Immature natural killer cell (primary cell): ENCODE measurements around the gene TNFAIP8. TPM values are rescaled to one million over a fixed set of nuclear protein-coding genes. Genes with fewer than 3 reads are reported as not detected.

Experiments used
- DNase-seq, 3 donors: peaks; one replicate each; pipeline ENCODE4 v3.0.0; 2022; ENCODE audit warnings: mixed read lengths in 1 of 3
- H3K27ac Mint-ChIP-seq, 6 donors: one replicate each; pipeline ENCODE4 v1.8.0; 2020; ENCODE audit warnings: mixed read lengths in 6 of 6, mild to moderate bottlenecking in 5 of 6, inconsistent platforms in 4 of 6, moderate library complexity in 3 of 6
- H3K27me3 Mint-ChIP-seq, 3 donors: one replicate each; pipeline ENCODE4 v1.8.0; 2020 to 2021; ENCODE audit warnings: low read depth in 3 of 3, mild to moderate bottlenecking in 3 of 3, mixed read lengths in 3 of 3, moderate library complexity in 3 of 3, inconsistent platforms in 1 of 3
- H3K36me3 Mint-ChIP-seq, 3 donors: one replicate each; pipeline ENCODE4 v1.8.0; 2020; ENCODE audit warnings: mixed read lengths in 3 of 3, inconsistent platforms in 2 of 3, mild to moderate bottlenecking in 2 of 3
- H3K4me1 Mint-ChIP-seq, 2 donors: one replicate each; pipeline ENCODE4 v1.8.0; 2020; ENCODE audit warnings: inconsistent platforms in 2 of 2, mild to moderate bottlenecking in 2 of 2, mixed read lengths in 2 of 2, moderate library complexity in 1 of 2
- H3K4me3 Mint-ChIP-seq, 5 donors: one replicate each; pipeline ENCODE4 v1.8.0; 2020; ENCODE audit warnings: mild to moderate bottlenecking in 5 of 5, mixed read lengths in 5 of 5, inconsistent platforms in 3 of 5, moderate library complexity in 3 of 5
- H3K9me3 Mint-ChIP-seq, 6 donors: one replicate each; pipeline ENCODE4 v1.8.0; 2020; ENCODE audit warnings: mild to moderate bottlenecking in 6 of 6, mixed read lengths in 6 of 6, inconsistent platforms in 4 of 6, moderate library complexity in 3 of 6
- polyA plus RNA-seq, 3 donors: library from polyadenylated mRNA; unstranded; fragments of 300-500 nt; fragmentation: Illumina TruSeq; gene quantifications; one replicate each; pipeline ENCODE4 v1.2.3, GENCODE V29; 2021

Gene TNFAIP8
- polyA plus RNA-seq, 3 donors from 2014 or later, result 99.7 to 162 (median 132) TPM

DNA sequence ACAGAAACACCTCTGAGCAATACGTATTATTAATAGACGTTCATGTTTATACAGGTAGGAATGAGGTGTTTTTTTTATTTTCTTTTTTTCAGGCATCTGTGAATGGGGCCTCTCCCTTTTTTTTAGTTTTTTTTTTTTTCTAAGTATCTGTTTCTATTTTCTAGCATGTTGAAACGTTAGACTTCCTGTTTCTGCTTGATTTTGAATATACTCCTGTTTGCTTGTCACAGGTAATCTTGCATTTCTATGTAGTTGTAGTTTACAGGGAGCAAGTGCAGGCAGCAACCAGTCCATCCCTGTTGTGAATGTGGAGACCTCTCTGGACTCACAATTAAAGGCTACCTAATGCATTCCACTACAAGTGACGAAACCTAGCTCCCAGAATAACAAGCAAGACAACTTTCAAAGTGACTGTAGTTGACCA is 22.8 kb upstream of the TNFAIP8 start:
- H3K27ac Mint-ChIP-seq, result peak overlapping the region; percentile 28 to 94 (median 89)
- H3K4me1 Mint-ChIP-seq, result peaks cover 95 to 100% of the 10 kb centered on the region in 2 donors
- no peaks in the 10 kb centered on the region for H3K9me3 Mint-ChIP-seq
- no peaks in the 10 kb centered on the region for H3K36me3 Mint-ChIP-seq
- DNase-seq, result no peak
- H3K27me3 Mint-ChIP-seq, result peaks cover 0 to 3% (median 0%) of the 10 kb centered on the region in 3 donors
- H3K4me3 Mint-ChIP-seq, result peak overlapping the region; percentile 38 to 67 (median 63)

DNA sequence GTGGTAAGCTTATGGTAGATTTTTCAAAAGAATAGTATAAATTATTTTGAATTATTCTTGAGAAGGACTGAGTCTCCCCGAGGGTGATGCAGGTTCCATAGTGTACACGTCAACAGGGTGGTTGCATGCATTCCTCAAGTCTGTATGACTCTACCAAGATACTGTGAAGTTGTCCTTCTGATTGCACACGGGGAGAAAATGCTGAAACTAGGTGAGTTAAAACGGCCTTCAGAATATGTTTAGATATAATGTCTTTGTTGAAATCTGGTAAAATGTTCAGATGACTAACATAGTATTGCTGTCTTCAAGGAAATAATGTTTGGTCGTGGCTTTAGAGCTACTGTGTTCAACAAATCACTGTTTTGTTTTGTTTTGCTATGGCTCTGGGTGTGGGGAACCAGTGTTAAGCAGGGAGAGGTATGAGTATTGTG is 22.4 kb upstream of the TNFAIP8 start:
- Mint-ChIP-seq H3K4me3 (peak overlapping the region; percentile 51 to 79 (median 67)), H3K27ac (peak overlapping the region; percentile 70 to 93 (median 85)), H3K4me1 (peaks cover 95 to 100% of the 10 kb centered on the region in 2 donors), H3K27me3 (peaks cover 0 to 3% (median 0%) of the 10 kb centered on the region in 3 donors), H3K9me3 (no peaks in the 10 kb centered on the region), H3K36me3 (no peaks in the 10 kb centered on the region)
- no peak for DNase-seq

DNA sequence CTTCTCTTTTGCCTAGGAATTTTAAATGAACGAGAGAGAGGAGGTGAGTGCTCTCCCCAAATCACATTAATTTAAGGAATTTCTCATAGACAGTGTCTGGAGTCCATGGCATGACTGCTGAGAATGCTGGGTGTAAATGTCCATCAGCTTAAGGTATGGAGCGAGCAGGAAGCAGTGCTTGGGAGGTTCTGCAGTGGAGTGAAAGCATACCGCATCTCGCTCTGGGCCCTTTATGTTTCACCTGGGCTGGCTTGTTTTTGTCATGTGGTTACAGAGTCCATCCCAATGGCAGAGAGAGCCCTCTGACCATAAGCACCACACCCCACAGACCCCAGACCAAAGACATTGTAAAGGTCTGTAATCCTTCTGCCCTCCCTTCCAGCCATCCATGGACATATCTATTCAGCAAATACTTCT is 20.6 kb upstream of the TNFAIP8 start:
- Mint-ChIP-seq H3K4me1 (peaks cover 95 to 100% of the 10 kb centered on the region in 2 donors), H3K27me3 (peaks cover 0 to 3% (median 0%) of the 10 kb centered on the region in 3 donors), H3K36me3 (no peaks in the 10 kb centered on the region), H3K27ac (peak overlapping the region in 3 of 6 donors; percentile 7 to 72 (median 70)), H3K4me3 (no peak overlapping the region), H3K9me3 (no peaks in the 10 kb centered on the region)
- no peak for DNase-seq

DNA sequence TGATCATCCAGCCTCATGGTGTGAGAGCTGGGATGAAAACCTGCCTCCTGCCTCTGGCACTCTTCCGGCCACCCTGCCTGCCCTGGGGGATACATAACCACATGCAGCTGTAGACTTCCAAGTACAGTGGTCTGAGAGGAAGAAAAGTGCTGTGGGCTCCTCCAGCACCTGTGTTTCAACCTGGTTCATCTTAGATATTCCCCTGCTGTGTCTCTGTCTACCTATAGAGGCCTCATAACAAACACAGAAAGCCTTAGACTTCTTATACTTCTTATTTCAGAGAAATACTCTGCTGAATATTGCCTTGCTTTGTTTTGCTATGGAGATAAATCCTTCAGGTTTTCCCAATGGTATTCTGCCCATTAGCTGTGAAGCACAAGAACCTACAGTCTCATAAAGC is 19.6 kb upstream of the TNFAIP8 start:
- H3K36me3 Mint-ChIP-seq, result no peaks in the 10 kb centered on the region
- no peak for DNase-seq
- H3K27me3 Mint-ChIP-seq, result peaks cover 0 to 6% (median 4%) of the 10 kb centered on the region in 3 donors
- no peaks in the 10 kb centered on the region for H3K9me3 Mint-ChIP-seq
- H3K27ac Mint-ChIP-seq, result peak overlapping the region; percentile 36 to 78 (median 62)
- peaks cover 95 to 100% of the 10 kb centered on the region in 2 donors for H3K4me1 Mint-ChIP-seq
- H3K4me3 Mint-ChIP-seq, result no peak overlapping the region

DNA sequence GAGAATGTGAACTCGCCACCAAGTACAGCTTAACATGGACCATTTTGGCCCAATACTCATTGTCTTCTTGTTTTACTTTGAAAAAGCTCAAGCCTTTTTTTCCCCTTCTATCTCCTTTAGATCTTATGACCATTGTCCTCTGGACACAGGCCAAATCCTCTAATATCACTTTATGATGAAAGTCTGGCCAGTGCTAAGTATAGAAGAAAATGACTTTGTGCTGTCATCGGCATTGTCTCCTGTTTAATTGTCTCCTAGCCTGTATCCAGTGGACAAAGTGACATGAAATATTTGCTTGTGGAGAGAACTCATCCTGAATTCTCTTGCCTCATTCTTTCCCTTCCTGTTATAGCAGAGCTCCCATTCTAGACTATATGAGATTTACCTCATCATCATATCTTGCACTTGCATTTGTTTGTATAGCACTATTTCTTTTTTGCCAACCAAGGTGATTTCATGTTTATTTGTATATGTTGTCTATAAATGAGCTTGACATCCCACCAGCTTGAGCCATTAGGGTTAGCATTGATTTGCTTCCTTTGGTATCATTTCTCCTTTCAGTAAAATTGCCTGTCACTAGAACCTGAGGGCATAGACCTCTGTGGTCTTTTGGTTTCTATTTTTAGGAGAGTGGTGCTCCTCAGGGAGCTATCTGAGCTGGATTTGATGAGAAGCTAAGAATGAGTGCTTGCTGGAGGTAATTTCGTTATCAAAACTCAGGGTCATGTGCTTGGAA is 18.8 kb upstream of the TNFAIP8 start:
- H3K9me3 Mint-ChIP-seq, result no peaks in the 10 kb centered on the region
- DNase-seq, result no peak
- H3K27me3 Mint-ChIP-seq, result peaks cover 0 to 6% (median 2%) of the 10 kb centered on the region in 3 donors
- peaks cover 95 to 100% of the 10 kb centered on the region in 2 donors for H3K4me1 Mint-ChIP-seq
- peak overlapping the region in 4 of 5 donors; percentile 8 to 36 (median 18) for H3K4me3 Mint-ChIP-seq
- peak overlapping the region; percentile 67 to 91 (median 78) for H3K27ac Mint-ChIP-seq
- no peaks in the 10 kb centered on the region for H3K36me3 Mint-ChIP-seq

DNA sequence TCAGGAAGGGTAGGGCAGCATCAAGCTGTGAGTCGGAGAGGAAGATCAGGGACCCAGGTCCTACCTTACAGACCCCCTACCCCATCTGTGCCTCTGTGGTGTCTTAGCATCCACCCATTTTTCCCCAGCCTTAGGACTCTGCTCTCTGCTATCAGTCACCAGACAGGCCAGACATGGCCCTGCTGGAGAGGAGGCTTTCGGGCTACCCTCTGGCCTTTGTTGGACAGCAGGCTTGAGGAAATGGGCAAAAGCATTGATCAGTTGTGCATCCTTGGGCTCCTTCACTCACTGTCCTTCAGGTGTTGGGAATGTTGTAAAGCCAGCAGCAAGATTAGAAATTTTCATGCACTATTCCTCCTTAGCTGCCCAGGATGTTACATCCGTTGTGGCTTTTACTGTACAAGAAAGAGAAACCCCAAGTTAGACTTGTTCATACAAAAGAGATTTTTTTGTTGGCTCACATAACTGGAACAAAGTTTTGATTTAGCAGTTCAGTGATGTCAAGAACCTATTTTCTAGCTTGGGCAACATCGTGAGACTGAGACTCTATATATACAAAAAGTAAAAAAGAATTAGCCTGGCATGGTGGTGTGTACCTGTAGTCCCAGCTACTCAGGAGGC is 17.4 kb upstream of the TNFAIP8 start:
- Mint-ChIP-seq H3K4me3 (peak overlapping the region; percentile 20 to 89 (median 56)), H3K4me1 (peaks cover 94 to 100% of the 10 kb centered on the region in 2 donors), H3K27me3 (peaks cover 0 to 6% (median 2%) of the 10 kb centered on the region in 3 donors), H3K27ac (peak overlapping the region; percentile 72 to 91 (median 84)), H3K36me3 (no peaks in the 10 kb centered on the region), H3K9me3 (no peaks in the 10 kb centered on the region)
- DNase-seq, result no peak

DNA sequence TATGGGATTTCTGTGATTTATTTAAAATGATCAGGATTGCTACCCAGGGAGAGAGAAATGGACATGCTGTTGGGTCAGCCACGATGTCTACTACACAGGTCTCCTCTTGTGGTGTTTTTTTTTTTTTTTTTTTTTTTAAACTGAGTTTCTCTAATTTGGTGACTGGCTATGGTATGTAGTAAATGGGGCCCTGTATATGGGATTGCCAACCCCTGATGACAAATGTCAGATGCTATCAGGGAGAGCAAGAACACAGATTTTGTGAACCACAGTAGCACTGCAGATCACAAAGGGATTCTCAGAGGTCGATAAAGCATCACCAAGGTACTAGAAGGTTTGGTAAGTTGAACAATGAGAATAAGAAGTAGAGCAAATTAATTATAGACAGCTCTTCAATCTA is 16.5 kb upstream of the TNFAIP8 start:
- H3K27me3 Mint-ChIP-seq, result peaks cover 0 to 6% (median 2%) of the 10 kb centered on the region in 3 donors
- H3K36me3 Mint-ChIP-seq, result no peaks in the 10 kb centered on the region
- peaks cover 96 to 100% of the 10 kb centered on the region in 2 donors for H3K4me1 Mint-ChIP-seq
- no peaks in the 10 kb centered on the region for H3K9me3 Mint-ChIP-seq
- no peak for DNase-seq
- peak overlapping the region; percentile 23 to 89 (median 75) for H3K4me3 Mint-ChIP-seq
- H3K27ac Mint-ChIP-seq, result peak overlapping the region in 5 of 6 donors; percentile 61 to 91 (median 78)

DNA sequence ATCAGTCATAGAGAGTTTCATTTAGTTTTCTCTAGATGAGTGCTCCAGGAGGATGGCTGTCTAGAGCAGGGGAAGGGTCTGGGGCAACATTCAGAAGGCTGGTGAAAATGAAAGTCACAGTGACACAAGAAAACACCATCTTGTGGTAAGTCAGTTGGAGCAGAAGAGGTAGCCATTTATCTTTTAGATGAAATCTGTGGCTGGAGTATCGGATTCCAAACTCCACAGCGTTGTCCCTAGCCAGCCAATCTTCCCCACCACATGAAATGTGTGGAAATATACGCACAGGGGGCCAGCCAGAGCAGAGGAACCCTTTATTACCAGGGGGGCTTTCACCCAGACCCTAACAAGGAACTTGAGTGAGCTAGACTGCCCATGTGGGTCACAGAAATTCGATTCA is 15.9 kb upstream of the TNFAIP8 start:
- DNase-seq, result no peak
- Mint-ChIP-seq H3K4me3 (peak overlapping the region; percentile 66 to 89 (median 80)), H3K27ac (peak overlapping the region; percentile 61 to 91 (median 81)), H3K4me1 (peaks cover 95 to 100% of the 10 kb centered on the region in 2 donors), H3K36me3 (no peaks in the 10 kb centered on the region), H3K27me3 (peaks cover 0 to 6% (median 2%) of the 10 kb centered on the region in 3 donors), H3K9me3 (no peaks in the 10 kb centered on the region)

DNA sequence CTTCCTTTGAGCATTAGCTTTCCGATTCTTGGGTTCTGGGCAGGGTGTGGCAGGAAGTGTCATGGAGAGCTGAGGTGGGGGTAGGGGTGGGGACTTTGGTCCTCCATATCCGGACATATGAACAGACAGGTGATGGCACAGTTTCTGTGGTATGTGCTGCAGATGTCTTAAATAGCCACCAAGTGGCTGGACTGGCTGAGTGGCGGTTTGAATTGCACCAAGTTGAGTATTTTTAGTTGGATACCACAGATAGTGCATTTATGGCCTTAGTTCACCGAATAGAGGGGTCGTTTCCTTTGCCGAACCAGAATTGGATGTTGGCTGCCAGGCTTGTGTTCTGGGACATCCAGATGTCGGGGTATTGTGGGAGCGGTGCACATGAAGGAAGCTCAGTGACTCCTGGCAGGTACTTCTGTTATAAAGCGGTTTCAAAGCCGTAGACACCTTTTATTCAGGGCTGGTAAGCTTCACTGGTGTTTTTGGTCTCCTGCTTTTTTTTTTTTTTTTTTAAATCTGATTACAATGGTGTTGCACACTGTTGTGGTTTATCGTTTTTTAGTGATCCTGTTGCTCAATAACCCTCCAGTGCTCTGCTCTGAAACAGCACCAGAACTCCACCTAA is 15.1 kb upstream of the TNFAIP8 start:
- peak; percentile 37 to 54 (median 52) for DNase-seq
- Mint-ChIP-seq H3K27ac (peak overlapping the region; percentile 41 to 91 (median 84)), H3K4me1 (peaks cover 95 to 100% of the 10 kb centered on the region in 2 donors), H3K36me3 (no peaks in the 10 kb centered on the region), H3K27me3 (peaks cover 0 to 6% (median 2%) of the 10 kb centered on the region in 3 donors), H3K4me3 (peak overlapping the region; percentile 66 to 89 (median 80)), H3K9me3 (no peaks in the 10 kb centered on the region)

DNA sequence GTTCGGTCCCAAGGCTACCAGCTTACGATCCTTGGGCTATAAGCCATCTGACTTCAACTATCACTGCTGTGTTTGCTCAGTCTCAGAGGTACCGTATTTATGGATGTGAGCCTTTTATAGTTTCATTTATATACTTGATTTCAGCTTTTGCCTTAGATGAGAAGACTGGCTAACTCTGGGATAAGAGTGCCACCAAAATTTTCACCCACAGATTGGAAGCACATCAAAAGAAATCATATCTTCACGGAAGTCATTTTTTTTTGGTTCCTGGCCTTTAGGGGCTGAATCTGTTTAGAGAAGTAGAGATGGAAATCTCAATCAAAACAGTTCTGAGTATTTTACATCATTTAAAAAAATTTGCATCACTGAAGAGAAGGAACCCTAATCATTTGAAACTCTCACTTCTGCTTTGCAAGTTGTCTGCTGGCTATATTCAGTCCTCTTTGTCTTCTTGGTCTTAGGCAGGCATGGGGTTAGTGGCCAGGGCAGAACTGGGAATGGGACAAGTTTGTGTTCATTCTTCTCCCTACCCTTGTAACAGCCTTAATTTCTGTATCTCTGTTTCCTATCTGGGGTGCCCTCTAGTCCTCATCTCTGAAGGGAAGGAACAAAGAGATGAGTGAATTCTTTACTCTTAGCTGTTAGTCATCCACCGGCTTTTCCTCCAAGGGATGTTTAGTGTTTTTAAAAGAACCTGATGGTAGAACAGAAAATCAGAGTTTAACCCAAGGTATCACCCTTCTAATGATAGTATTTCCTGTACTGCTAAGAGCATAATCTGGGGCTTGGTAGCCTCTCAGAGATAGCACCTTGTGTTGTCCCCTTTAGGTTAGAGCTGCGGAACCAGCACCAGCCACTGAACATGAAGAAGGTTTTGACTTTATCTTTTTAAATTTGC is 14.1 kb upstream of the TNFAIP8 start:
- DNase-seq, result peak in 1 of 3 donors; percentile 32
- Mint-ChIP-seq H3K27ac (peak overlapping the region; percentile 41 to 91 (median 84)), H3K4me1 (peaks cover 96 to 100% of the 10 kb centered on the region in 2 donors), H3K4me3 (peak overlapping the region; percentile 66 to 89 (median 80)), H3K36me3 (no peaks in the 10 kb centered on the region), H3K9me3 (no peaks in the 10 kb centered on the region), H3K27me3 (peaks cover 0 to 6% (median 2%) of the 10 kb centered on the region in 3 donors)

DNA sequence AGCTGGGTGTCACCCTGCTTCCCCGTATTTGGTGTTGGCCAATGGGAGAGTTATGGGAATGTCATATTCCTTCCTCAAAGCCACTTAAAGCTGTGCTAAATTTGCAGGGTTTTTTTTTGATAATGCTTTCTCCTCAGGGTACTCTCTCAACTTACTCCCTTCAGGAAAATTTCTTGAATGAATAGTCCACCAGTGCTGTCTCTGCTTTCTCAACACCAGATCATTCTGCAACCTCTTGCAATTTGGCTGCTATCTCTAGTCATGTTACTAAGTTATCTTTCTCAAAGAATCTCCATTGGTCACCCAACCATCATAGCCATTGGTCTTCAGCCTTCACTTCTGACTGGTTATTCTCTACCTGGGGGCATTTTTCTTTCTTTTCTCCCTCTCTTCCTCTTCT is 13.4 kb upstream of the TNFAIP8 start:
- Mint-ChIP-seq H3K27ac (peak overlapping the region in 5 of 6 donors; percentile 9 to 91 (median 80)), H3K36me3 (no peaks in the 10 kb centered on the region), H3K27me3 (peaks cover 0 to 6% (median 2%) of the 10 kb centered on the region in 3 donors), H3K4me1 (peaks cover 96 to 100% of the 10 kb centered on the region in 2 donors), H3K9me3 (no peaks in the 10 kb centered on the region), H3K4me3 (peak overlapping the region; percentile 66 to 89 (median 80))
- DNase-seq, result no peak

DNA sequence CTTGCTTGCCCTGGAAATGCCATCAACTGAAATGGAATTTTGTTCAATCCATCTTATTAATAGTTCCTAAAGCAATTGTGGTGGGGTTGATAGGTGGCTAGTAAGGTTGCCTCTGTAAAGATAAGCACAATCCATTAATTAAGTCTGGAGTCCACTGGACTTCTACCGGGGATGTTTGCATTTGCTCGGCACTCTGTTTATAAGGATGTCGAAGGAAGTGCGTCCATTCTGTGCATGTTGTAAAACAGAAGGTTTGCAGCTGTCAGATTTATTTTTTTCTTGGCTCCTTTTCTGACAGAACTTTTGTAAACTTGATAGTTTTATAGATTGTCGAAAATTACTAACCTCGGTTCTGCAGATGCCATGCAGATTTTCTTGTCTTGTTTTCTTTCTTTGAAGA is 12.8 kb upstream of the TNFAIP8 start:
- Mint-ChIP-seq H3K9me3 (no peaks in the 10 kb centered on the region), H3K27me3 (peaks cover 0 to 6% (median 2%) of the 10 kb centered on the region in 3 donors)

DNA sequence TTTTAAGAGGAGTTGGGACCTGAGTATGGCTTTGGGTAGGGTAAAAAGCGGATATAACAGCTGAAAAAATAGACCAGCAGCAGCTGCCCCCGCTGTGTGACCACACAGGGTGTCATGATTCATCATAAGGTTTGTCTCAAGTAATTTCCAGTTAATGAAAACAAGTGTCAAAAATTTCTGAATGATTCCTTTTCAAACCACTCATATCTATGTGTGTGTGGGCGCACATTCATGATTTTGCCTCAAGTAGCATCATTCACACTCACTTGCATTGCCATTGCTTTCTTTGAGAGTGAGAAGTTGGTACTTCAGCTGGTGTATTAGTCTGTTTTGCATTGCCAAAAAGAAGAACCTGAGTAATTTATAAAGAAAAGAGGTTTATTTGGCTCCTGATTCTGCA is 12.1 kb upstream of the TNFAIP8 start:
- peak; percentile 41 to 60 (median 42) for DNase-seq
- peak overlapping the region; percentile 39 to 72 (median 64) for H3K4me3 Mint-ChIP-seq
- H3K36me3 Mint-ChIP-seq, result no peaks in the 10 kb centered on the region
- H3K27ac Mint-ChIP-seq, result peak overlapping the region; percentile 33 to 83 (median 70)
- H3K9me3 Mint-ChIP-seq, result no peaks in the 10 kb centered on the region
- peaks cover 94 to 100% of the 10 kb centered on the region in 2 donors for H3K4me1 Mint-ChIP-seq
- H3K27me3 Mint-ChIP-seq, result peaks cover 0 to 6% (median 2%) of the 10 kb centered on the region in 3 donors

More for the DNA sequence above, 12.8 kb upstream of the TNFAIP8 start:
- peak overlapping the region in 4 of 5 donors; percentile 34 to 84 (median 69) for H3K4me3 Mint-ChIP-seq
- H3K36me3 Mint-ChIP-seq, result no peaks in the 10 kb centered on the region
- peaks cover 96 to 100% of the 10 kb centered on the region in 2 donors for H3K4me1 Mint-ChIP-seq
- DNase-seq, result no peak
- H3K27ac Mint-ChIP-seq, result peak overlapping the region in 3 of 6 donors; percentile 9 to 90 (median 80)
